GM23338 (cell line): ENCODE measurements around the gene PIGC. TPM values are rescaled to one million over a fixed set of nuclear protein-coding genes. Genes with fewer than 3 reads are reported as not detected.

ENCODE experiments used
- ATAC-seq: fragments of 200-7000 bp; cut with Tn5 transposase; 3 replicates; pipeline ENCODE4 v1.9.1; 2020
- DNase-seq: peaks from one replicate; pipeline ENCODE4 v3.0.0-alpha.2; 2015; ENCODE audit warnings: low spot score
- H2AFZ ChIP-seq: fragments of 200-600 bp; sonication (generic); 2 replicates; pipeline ENCODE4 v1.8.0; 2016; ENCODE audit warnings: antibody characterized with exemption, mild to moderate bottlenecking, moderate library complexity
- H3F3A ChIP-seq: fragments of 200-600 bp; sonication (generic); replicated peaks from 2 replicates; pipeline ENCODE4 v1.8.0; 2017; ENCODE audit warnings: antibody characterized with exemption, mixed run types, low read depth
- H3K27ac ChIP-seq: fragments of 200-600 bp; sonication (generic); 2 replicates; pipeline ENCODE4 v1.6.1; 2016; ENCODE audit warnings: low read depth
- H3K27me3 ChIP-seq: fragments of 200-600 bp; sonication (generic); 2 replicates; pipeline ENCODE4 v1.8.0; 2016; ENCODE audit warnings: mild to moderate bottlenecking, mixed run types, moderate library complexity; ENCODE audit not compliant: insufficient read depth
- H3K36me3 ChIP-seq: fragments of 200-600 bp; sonication (generic); 2 replicates; pipeline ENCODE4 v1.8.0; 2016; ENCODE audit warnings: mild to moderate bottlenecking; ENCODE audit not compliant: insufficient read depth
- H3K4me1 ChIP-seq: fragments of 200-600 bp; sonication (generic); 2 replicates; pipeline ENCODE4 v1.8.0; 2016; ENCODE audit warnings: mild to moderate bottlenecking, moderate library complexity; ENCODE audit not compliant: insufficient read depth
- H3K4me2 ChIP-seq: fragments of 200-600 bp; sonication (generic); 2 replicates; pipeline ENCODE4 v1.7.1; 2017; ENCODE audit warnings: mixed run types
- H3K4me3 ChIP-seq: fragments of 200-600 bp; sonication (generic); 2 replicates; pipeline ENCODE4 v1.6.1; 2016; ENCODE audit warnings: mixed run types
- H3K79me2 ChIP-seq: fragments of 200-600 bp; sonication (generic); replicated peaks from 2 replicates; pipeline ENCODE4 v1.8.0; 2017; ENCODE audit warnings: mild to moderate bottlenecking; ENCODE audit not compliant: insufficient read depth
- H3K9me2 ChIP-seq: fragments of 200-600 bp; sonication (generic); 2 replicates; pipeline ENCODE4 v1.8.0; 2017; ENCODE audit not compliant: insufficient read depth
- H4K20me1 ChIP-seq: fragments of 200-600 bp; sonication (generic); replicated peaks from 2 replicates; pipeline ENCODE4 v1.8.0; 2017; ENCODE audit warnings: mild to moderate bottlenecking; ENCODE audit not compliant: insufficient read depth
- H3K27ac Mint-ChIP-seq: 2 replicates; pipeline ENCODE4 v1.8.0; 2020; ENCODE audit warnings: inconsistent platforms, mild to moderate bottlenecking, moderate library complexity, mixed read lengths
- H3K27me3 Mint-ChIP-seq: 3 replicates; pipeline ENCODE4 v1.8.0; 2022; ENCODE audit warnings: low read depth, mild to moderate bottlenecking, moderate library complexity, mixed read lengths, inconsistent platforms; ENCODE audit not compliant: insufficient read depth, poor library complexity
- H3K36me3 Mint-ChIP-seq: 3 replicates; pipeline ENCODE4 v1.8.0; 2021; ENCODE audit warnings: low read depth, mild to moderate bottlenecking, inconsistent platforms, moderate library complexity, mixed read lengths
- H3K4me1 Mint-ChIP-seq: 3 replicates; pipeline ENCODE4 v1.8.0; 2020; ENCODE audit warnings: mild to moderate bottlenecking, inconsistent platforms, mixed read lengths
- H3K4me3 Mint-ChIP-seq: 3 replicates; pipeline ENCODE4 v1.8.0; 2021; ENCODE audit warnings: moderate library complexity, mild to moderate bottlenecking, inconsistent platforms, mixed read lengths
- H3K9me3 Mint-ChIP-seq: 3 replicates; pipeline ENCODE4 v1.8.0; 2020; ENCODE audit warnings: moderate library complexity, mild to moderate bottlenecking, inconsistent platforms, mixed read lengths
- EZH2 ChIP-seq: fragments of 200-600 bp; sonication (generic); IDR thresholded peaks from one replicate; pipeline ENCODE4 v1.8.0; 2017; ENCODE audit warnings: antibody characterized with exemption, mild to moderate bottlenecking, low read depth; ENCODE audit not compliant: unreplicated experiment
- NANOG ChIP-seq: IDR thresholded peaks from 2 replicates; pipeline ENCODE4 v1.6.1; 2016; ENCODE audit warnings: antibody characterized with exemption, borderline replicate concordance
- STAT1 ChIP-seq: IDR thresholded peaks from one replicate; pipeline ENCODE4 v1.6.1; 2016; ENCODE audit warnings: antibody characterized with exemption; ENCODE audit not compliant: unreplicated experiment
- polyA plus RNA-seq: library from polyadenylated mRNA; unstranded; fragments of >200 nt; fragmentation: Nextera tagmentation; extraction: Ambion mirVana; gene quantifications from 2 replicates; pipeline ENCODE4 v1.2.1, GENCODE V29; 2016
- total RNA-seq: library from RNA; depleted of rRNA; stranded (reverse); fragments of >200 nt; shearing (Covaris generic); gene quantifications from 2 replicates; pipeline ENCODE4 v1.2.3, GENCODE V29; 2014
- TF ChIP-seq, protein P1 (sequence below): fragments of 250-450 bp; sonication (Bioruptor Pico); IDR thresholded peaks from 2 replicates; pipeline ENCODE4 v1.5.0; 2020; ENCODE audit warnings: mild to moderate bottlenecking, moderate library complexity
- TF ChIP-seq, protein P2 (sequence below): IDR thresholded peaks from one replicate; pipeline ENCODE4 v1.6.1; 2018; ENCODE audit warnings: antibody characterized with exemption; ENCODE audit not compliant: unreplicated experiment

The PIGC gene
- total and polyA plus RNA-seq, 2 experiments from 2014 or later, result 22.5 to 28.1 TPM

DNA sequence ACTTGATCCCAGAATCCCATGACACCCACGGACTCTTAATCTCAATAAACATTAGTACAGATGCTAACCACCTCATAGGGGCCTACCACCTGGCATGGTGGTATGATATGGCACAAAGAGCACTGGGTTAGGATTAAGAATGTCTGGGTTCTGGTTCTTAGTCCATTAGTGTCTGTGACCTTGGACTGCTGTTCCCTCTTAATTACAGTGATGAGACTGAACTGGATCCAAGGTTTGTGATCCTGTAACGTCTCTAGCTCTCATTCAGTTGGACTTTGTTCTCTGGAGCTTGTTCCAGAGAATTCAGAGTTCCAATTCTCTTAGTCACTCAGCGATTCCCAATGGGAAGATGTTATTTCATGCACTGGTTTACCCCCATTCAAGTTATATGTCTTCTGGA, 23.6 kb upstream of the PIGC start (continued):
- TF ChIP-seq, protein P1, sequence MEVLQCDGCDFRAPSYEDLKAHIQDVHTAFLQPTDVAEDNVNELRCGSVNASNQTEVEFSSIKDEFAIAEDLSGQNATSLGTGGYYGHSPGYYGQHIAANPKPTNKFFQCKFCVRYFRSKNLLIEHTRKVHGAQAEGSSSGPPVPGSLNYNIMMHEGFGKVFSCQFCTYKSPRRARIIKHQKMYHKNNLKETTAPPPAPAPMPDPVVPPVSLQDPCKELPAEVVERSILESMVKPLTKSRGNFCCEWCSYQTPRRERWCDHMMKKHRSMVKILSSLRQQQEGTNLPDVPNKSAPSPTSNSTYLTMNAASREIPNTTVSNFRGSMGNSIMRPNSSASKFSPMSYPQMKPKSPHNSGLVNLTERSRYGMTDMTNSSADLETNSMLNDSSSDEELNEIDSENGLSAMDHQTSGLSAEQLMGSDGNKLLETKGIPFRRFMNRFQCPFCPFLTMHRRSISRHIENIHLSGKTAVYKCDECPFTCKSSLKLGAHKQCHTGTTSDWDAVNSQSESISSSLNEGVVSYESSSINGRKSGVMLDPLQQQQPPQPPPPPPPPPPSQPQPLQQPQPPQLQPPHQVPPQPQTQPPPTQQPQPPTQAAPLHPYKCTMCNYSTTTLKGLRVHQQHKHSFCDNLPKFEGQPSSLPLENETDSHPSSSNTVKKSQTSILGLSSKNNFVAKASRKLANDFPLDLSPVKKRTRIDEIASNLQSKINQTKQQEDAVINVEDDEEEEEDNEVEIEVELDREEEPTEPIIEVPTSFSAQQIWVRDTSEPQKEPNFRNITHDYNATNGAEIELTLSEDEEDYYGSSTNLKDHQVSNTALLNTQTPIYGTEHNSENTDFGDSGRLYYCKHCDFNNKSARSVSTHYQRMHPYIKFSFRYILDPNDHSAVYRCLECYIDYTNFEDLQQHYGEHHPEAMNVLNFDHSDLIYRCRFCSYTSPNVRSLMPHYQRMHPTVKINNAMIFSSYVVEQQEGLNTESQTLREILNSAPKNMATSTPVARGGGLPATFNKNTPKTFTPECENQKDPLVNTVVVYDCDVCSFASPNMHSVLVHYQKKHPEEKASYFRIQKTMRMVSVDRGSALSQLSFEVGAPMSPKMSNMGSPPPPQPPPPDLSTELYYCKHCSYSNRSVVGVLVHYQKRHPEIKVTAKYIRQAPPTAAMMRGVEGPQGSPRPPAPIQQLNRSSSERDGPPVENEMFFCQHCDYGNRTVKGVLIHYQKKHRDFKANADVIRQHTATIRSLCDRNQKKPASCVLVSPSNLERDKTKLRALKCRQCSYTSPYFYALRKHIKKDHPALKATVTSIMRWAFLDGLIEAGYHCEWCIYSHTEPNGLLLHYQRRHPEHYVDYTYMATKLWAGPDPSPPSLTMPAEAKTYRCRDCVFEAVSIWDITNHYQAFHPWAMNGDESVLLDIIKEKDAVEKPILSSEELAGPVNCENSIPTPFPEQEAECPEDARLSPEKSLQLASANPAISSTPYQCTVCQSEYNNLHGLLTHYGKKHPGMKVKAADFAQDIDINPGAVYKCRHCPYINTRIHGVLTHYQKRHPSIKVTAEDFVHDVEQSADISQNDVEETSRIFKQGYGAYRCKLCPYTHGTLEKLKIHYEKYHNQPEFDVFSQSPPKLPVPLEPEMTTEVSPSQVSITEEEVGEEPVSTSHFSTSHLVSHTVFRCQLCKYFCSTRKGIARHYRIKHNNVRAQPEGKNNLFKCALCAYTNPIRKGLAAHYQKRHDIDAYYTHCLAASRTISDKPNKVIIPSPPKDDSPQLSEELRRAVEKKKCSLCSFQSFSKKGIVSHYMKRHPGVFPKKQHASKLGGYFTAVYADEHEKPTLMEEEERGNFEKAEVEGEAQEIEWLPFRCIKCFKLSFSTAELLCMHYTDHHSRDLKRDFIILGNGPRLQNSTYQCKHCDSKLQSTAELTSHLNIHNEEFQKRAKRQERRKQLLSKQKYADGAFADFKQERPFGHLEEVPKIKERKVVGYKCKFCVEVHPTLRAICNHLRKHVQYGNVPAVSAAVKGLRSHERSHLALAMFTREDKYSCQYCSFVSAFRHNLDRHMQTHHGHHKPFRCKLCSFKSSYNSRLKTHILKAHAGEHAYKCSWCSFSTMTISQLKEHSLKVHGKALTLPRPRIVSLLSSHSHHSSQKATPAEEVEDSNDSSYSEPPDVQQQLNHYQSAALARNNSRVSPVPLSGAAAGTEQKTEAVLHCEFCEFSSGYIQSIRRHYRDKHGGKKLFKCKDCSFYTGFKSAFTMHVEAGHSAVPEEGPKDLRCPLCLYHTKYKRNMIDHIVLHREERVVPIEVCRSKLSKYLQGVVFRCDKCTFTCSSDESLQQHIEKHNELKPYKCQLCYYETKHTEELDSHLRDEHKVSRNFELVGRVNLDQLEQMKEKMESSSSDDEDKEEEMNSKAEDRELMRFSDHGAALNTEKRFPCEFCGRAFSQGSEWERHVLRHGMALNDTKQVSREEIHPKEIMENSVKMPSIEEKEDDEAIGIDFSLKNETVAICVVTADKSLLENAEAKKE, result no peak

DNA sequence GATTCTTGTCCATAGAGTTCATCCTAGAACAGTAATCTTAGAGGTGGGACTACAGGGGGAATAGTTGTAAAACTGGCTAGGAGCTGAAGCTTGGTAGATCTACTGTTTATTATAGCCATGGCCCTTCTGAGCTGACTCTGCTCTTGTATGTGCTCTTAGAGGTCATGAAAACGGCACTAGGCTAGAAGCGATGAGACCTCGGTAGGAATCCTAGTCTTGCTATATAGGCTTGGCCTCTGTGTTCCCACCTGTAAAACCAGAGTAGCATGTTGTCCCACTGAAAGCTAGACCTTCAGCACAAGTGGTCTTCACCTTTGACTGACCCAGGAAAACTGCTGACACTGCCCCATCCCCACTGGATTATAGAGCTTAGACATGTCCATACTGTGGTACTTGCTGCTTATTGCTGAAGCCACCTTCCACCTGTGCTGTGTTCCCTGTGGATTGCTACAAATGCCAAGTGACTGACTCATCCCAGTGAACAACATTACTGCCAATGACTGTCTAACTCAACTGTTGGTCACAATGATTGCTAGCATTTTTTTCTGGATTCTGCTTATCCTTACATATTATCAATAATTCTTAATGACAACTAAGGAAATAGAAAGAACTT, 23.0 kb upstream of the PIGC start:
- Histone ChIP-seq H3K27ac (no peak overlapping the region), H3K79me2 (no peaks in the 10 kb centered on the region), H2AFZ (no peak overlapping the region), H3K4me2 (no peak overlapping the region), H3K27me3 (no peaks in the 10 kb centered on the region), H3K36me3 (no peaks in the 10 kb centered on the region), H3K4me1 (no peaks in the 10 kb centered on the region), H3F3A (no peaks in the 10 kb centered on the region), H3K4me3 (no peak overlapping the region), H3K9me2 (no peaks in the 10 kb centered on the region), H4K20me1 (no peaks in the 10 kb centered on the region)
- DNase-seq, result no peak
- Mint-ChIP-seq H3K4me1 (no peaks in the 10 kb centered on the region), H3K36me3 (no peaks in the 10 kb centered on the region), H3K9me3 (no peaks in the 10 kb centered on the region), H3K27me3 (no peaks in the 10 kb centered on the region), H3K27ac (no peak overlapping the region), H3K4me3 (no peak overlapping the region)
- ATAC-seq, result no peak
- TF ChIP-seq EZH2 (no peak), STAT1 (no peak), NANOG (no peak)
- TF ChIP-seq, protein P2, sequence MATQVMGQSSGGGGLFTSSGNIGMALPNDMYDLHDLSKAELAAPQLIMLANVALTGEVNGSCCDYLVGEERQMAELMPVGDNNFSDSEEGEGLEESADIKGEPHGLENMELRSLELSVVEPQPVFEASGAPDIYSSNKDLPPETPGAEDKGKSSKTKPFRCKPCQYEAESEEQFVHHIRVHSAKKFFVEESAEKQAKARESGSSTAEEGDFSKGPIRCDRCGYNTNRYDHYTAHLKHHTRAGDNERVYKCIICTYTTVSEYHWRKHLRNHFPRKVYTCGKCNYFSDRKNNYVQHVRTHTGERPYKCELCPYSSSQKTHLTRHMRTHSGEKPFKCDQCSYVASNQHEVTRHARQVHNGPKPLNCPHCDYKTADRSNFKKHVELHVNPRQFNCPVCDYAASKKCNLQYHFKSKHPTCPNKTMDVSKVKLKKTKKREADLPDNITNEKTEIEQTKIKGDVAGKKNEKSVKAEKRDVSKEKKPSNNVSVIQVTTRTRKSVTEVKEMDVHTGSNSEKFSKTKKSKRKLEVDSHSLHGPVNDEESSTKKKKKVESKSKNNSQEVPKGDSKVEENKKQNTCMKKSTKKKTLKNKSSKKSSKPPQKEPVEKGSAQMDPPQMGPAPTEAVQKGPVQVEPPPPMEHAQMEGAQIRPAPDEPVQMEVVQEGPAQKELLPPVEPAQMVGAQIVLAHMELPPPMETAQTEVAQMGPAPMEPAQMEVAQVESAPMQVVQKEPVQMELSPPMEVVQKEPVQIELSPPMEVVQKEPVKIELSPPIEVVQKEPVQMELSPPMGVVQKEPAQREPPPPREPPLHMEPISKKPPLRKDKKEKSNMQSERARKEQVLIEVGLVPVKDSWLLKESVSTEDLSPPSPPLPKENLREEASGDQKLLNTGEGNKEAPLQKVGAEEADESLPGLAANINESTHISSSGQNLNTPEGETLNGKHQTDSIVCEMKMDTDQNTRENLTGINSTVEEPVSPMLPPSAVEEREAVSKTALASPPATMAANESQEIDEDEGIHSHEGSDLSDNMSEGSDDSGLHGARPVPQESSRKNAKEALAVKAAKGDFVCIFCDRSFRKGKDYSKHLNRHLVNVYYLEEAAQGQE, result no peak
- TF ChIP-seq, protein P1, result no peak
